SJSA1 (cell line): ENCODE measurements around the gene HIVEP3. TPM values are rescaled to one million over a fixed set of nuclear protein-coding genes. Genes with fewer than 3 reads are reported as not detected.

Experiments
- DNase-seq, 2 experiments: peaks; one replicate each; pipeline ENCODE4 v3.0.0-alpha.2; 2015 to 2020; ENCODE audit warnings: low spot score in 2 of 2, low read depth in 1 of 2
- H3K27ac ChIP-seq: fragments of 250-450 bp; sonication (Bioruptor Pico); 2 replicates; pipeline ENCODE4 v1.5.1; 2020; ENCODE audit warnings: mild to moderate bottlenecking, moderate library complexity
- H3K27me3 ChIP-seq: fragments of 250-450 bp; sonication (Bioruptor Pico); replicated peaks from 2 replicates; pipeline ENCODE4 v1.5.1; 2020; ENCODE audit warnings: mild to moderate bottlenecking, moderate library complexity
- H3K36me3 ChIP-seq: fragments of 250-450 bp; sonication (Bioruptor Pico); 2 replicates; pipeline ENCODE4 v1.5.1; 2020; ENCODE audit warnings: mild to moderate bottlenecking
- H3K4me1 ChIP-seq: fragments of 250-450 bp; sonication (Bioruptor Pico); replicated peaks from 2 replicates; pipeline ENCODE4 v1.6.1; 2021; ENCODE audit warnings: mild to moderate bottlenecking
- H3K4me3 ChIP-seq: fragments of 250-450 bp; sonication (Bioruptor Pico); 2 replicates; pipeline ENCODE4 v1.5.1; 2020; ENCODE audit warnings: mild to moderate bottlenecking
- H3K9me3 ChIP-seq: fragments of 250-450 bp; sonication (Bioruptor Pico); replicated peaks from 2 replicates; pipeline ENCODE4 v1.5.1; 2020; ENCODE audit warnings: mild to moderate bottlenecking
- total RNA-seq: library from RNA; depleted of rRNA; stranded (reverse); fragments of >200 nt; shearing (Covaris generic); gene quantifications from 2 replicates; pipeline ENCODE4 v1.2.3, GENCODE V29; 2014

HIVEP3 gene
- total RNA-seq, 1 experiment from 2014 or later: 2.2 TPM

- Histone ChIP-seq H3K9me3 (no peaks in the 10 kb centered on the region), H3K4me1 (peaks cover 21% of the 10 kb centered on the region), H3K4me3 (no peak overlapping the region), H3K27me3 (no peaks in the 10 kb centered on the region), H3K36me3 (no peaks in the 10 kb centered on the region), H3K27ac (peak overlapping the region; percentile 18; the same call in 1 of the 2 replicates)
- peak; percentile 78 to 89 for DNase-seq
Observed at GRCh38 chr1:41713557-41714327, 205.0 kb downstream of the HIVEP3 start.

GRCh38 chr1:41713141-41713540 lies 205.6 kb downstream of the HIVEP3 start:
- Histone ChIP-seq H3K4me1 (peaks cover 21% of the 10 kb centered on the region), H3K36me3 (no peaks in the 10 kb centered on the region), H3K4me3 (no peak overlapping the region), H3K27me3 (no peaks in the 10 kb centered on the region), H3K9me3 (no peaks in the 10 kb centered on the region), H3K27ac (no peak overlapping the region)
- no peak for DNase-seq

- H3K4me3 ChIP-seq: no peak overlapping the region
- peaks cover 21% of the 10 kb centered on the region for H3K4me1 ChIP-seq
- H3K27me3 ChIP-seq: no peaks in the 10 kb centered on the region
- no peaks in the 10 kb centered on the region for H3K9me3 ChIP-seq
- H3K27ac ChIP-seq: no peak overlapping the region
- DNase-seq: peak in 1 of 2 experiments; percentile 18
- H3K36me3 ChIP-seq: no peaks in the 10 kb centered on the region
Observed at GRCh38 chr1:41712695-41713094, 206.0 kb downstream of the HIVEP3 start.

GRCh38 chr1:41712081-41712480 lies 206.6 kb downstream of the HIVEP3 start:
- DNase-seq: no peak
- Histone ChIP-seq H3K4me3 (no peak overlapping the region), H3K4me1 (peaks cover 21% of the 10 kb centered on the region), H3K36me3 (no peaks in the 10 kb centered on the region), H3K27me3 (no peaks in the 10 kb centered on the region), H3K27ac (no peak overlapping the region), H3K9me3 (no peaks in the 10 kb centered on the region)

- Histone ChIP-seq H3K27me3 (no peaks in the 10 kb centered on the region), H3K4me1 (peaks cover 21% of the 10 kb centered on the region), H3K36me3 (no peaks in the 10 kb centered on the region), H3K9me3 (no peaks in the 10 kb centered on the region), H3K4me3 (no peak overlapping the region), H3K27ac (no peak overlapping the region)
- DNase-seq: no peak
Observed at GRCh38 chr1:41711581-41711980, 207.1 kb downstream of the HIVEP3 start.

- DNase-seq: no peak
- Histone ChIP-seq H3K36me3 (no peaks in the 10 kb centered on the region), H3K27ac (no peak overlapping the region), H3K4me1 (peaks cover 21% of the 10 kb centered on the region), H3K9me3 (no peaks in the 10 kb centered on the region), H3K27me3 (no peaks in the 10 kb centered on the region), H3K4me3 (no peak overlapping the region)
Observed at GRCh38 chr1:41710980-41711379, 207.7 kb downstream of the HIVEP3 start.

- Histone ChIP-seq H3K27ac (no peak overlapping the region), H3K4me1 (peaks cover 21% of the 10 kb centered on the region), H3K4me3 (no peak overlapping the region), H3K27me3 (no peaks in the 10 kb centered on the region), H3K36me3 (no peaks in the 10 kb centered on the region), H3K9me3 (no peaks in the 10 kb centered on the region)
- DNase-seq: no peak
Observed at GRCh38 chr1:41709873-41710272, 208.8 kb downstream of the HIVEP3 start.

- DNase-seq: no peak
- no peaks in the 10 kb centered on the region for H3K9me3 ChIP-seq
- H3K36me3 ChIP-seq: no peaks in the 10 kb centered on the region
- H3K4me3 ChIP-seq: no peak overlapping the region
- no peak overlapping the region for H3K27ac ChIP-seq
- peaks cover 19% of the 10 kb centered on the region for H3K4me1 ChIP-seq
- H3K27me3 ChIP-seq: no peaks in the 10 kb centered on the region
Observed at GRCh38 chr1:41709331-41709730, 209.4 kb downstream of the HIVEP3 start.

GRCh38 chr1:41708332-41708731 lies 210.4 kb downstream of the HIVEP3 start:
- H3K27ac ChIP-seq: no peak overlapping the region
- no peaks in the 10 kb centered on the region for H3K9me3 ChIP-seq
- H3K36me3 ChIP-seq: no peaks in the 10 kb centered on the region
- no peak for DNase-seq
- H3K27me3 ChIP-seq: no peaks in the 10 kb centered on the region
- H3K4me3 ChIP-seq: no peak overlapping the region
- peaks cover 9% of the 10 kb centered on the region for H3K4me1 ChIP-seq

GRCh38 chr1:41707793-41708192 lies 210.9 kb downstream of the HIVEP3 start:
- DNase-seq: no peak
- peaks cover 4% of the 10 kb centered on the region for H3K4me1 ChIP-seq
- H3K27me3 ChIP-seq: no peaks in the 10 kb centered on the region
- H3K9me3 ChIP-seq: no peaks in the 10 kb centered on the region
- no peaks in the 10 kb centered on the region for H3K36me3 ChIP-seq
- no peak overlapping the region for H3K4me3 ChIP-seq
- H3K27ac ChIP-seq: no peak overlapping the region

- DNase-seq: no peak
- H3K27ac ChIP-seq: no peak overlapping the region
Observed at GRCh38 chr1:41705798-41706197, 212.9 kb downstream of the HIVEP3 start.

GRCh38 chr1:41704196-41704595 lies 214.5 kb downstream of the HIVEP3 start:
- no peak overlapping the region for H3K27ac ChIP-seq
- no peak overlapping the region for H3K4me3 ChIP-seq
- H3K36me3 ChIP-seq: no peaks in the 10 kb centered on the region
- DNase-seq: no peak
- no peaks in the 10 kb centered on the region for H3K4me1 ChIP-seq
- H3K27me3 ChIP-seq: no peaks in the 10 kb centered on the region
- no peaks in the 10 kb centered on the region for H3K9me3 ChIP-seq

More at GRCh38 chr1:41705798-41706197, 212.9 kb downstream of the HIVEP3 start:
- no peaks in the 10 kb centered on the region for H3K9me3 ChIP-seq
- no peaks in the 10 kb centered on the region for H3K27me3 ChIP-seq
- no peaks in the 10 kb centered on the region for H3K36me3 ChIP-seq
- H3K4me1 ChIP-seq: no peaks in the 10 kb centered on the region
- H3K4me3 ChIP-seq: no peak overlapping the region

GRCh38 chr1:41702771-41703170 lies 216.0 kb downstream of the HIVEP3 start:
- Histone ChIP-seq H3K36me3 (no peaks in the 10 kb centered on the region), H3K9me3 (no peaks in the 10 kb centered on the region), H3K27me3 (no peaks in the 10 kb centered on the region), H3K4me1 (no peaks in the 10 kb centered on the region), H3K27ac (no peak overlapping the region), H3K4me3 (no peak overlapping the region)
- DNase-seq: no peak

GRCh38 chr1:41700986-41701535 lies 217.7 kb downstream of the HIVEP3 start:
- no peak for DNase-seq
- Histone ChIP-seq H3K4me1 (no peaks in the 10 kb centered on the region), H3K27me3 (no peaks in the 10 kb centered on the region), H3K36me3 (no peaks in the 10 kb centered on the region), H3K9me3 (no peaks in the 10 kb centered on the region), H3K27ac (no peak overlapping the region), H3K4me3 (no peak overlapping the region)
